ENCODE data around the gene BACH1.

BACH1 gene

GRCh38 chr21:29316029-29316742 lies 17.5 kb downstream of the BACH1 start:
- DNase-seq: no peak

GRCh38 chr21:29316806-29317205 lies 18.1 kb downstream of the BACH1 start:
- no peak for DNase-seq

- DNase-seq: no peak
These were observed 19.6 kb downstream of the BACH1 start for GRCh38 chr21:29318354-29318753.

- no peak for DNase-seq
These were observed 21.3 kb downstream of the BACH1 start for GRCh38 chr21:29320031-29320430.

GRCh38 chr21:29321217-29321616 lies 22.5 kb downstream of the BACH1 start:
- DNase-seq: no peak

GRCh38 chr21:29321932-29322928 lies 23.5 kb downstream of the BACH1 start:
- no peak for DNase-seq

- DNase-seq: no peak
These were observed 24.5 kb downstream of the BACH1 start for GRCh38 chr21:29323189-29323588.

GRCh38 chr21:29326914-29327554 lies 28.3 kb downstream of the BACH1 start:
- DNase-seq: no peak

GRCh38 chr21:29329406-29329805 lies 30.7 kb downstream of the BACH1 start:
- DNase-seq: no peak

- DNase-seq: no peak
These were observed 32.1 kb downstream of the BACH1 start for GRCh38 chr21:29330797-29331196.

- DNase-seq: no peak
These were observed 34.0 kb downstream of the BACH1 start for GRCh38 chr21:29332461-29333362.

GRCh38 chr21:29333406-29333805 lies 34.7 kb downstream of the BACH1 start:
- no peak for DNase-seq

GRCh38 chr21:29334717-29335428 lies 36.2 kb downstream of the BACH1 start:
- no peak for DNase-seq

GRCh38 chr21:29335720-29336119 lies 37.0 kb downstream of the BACH1 start:
- no peak for DNase-seq

- DNase-seq: no peak
These were observed 39.5 kb downstream of the BACH1 start for GRCh38 chr21:29338256-29338655.

GRCh38 chr21:29340228-29340627 lies 41.5 kb downstream of the BACH1 start:
- DNase-seq: no peak

- no peak for DNase-seq
These were observed 43.7 kb downstream of the BACH1 start for GRCh38 chr21:29342363-29342957.

- no peak for DNase-seq
These were observed 44.8 kb downstream of the BACH1 start for GRCh38 chr21:29343519-29343918.

GRCh38 chr21:29346281-29346680 lies 47.6 kb downstream of the BACH1 start:
- DNase-seq: no peak

GRCh38 chr21:29346771-29347170 lies 48.0 kb downstream of the BACH1 start:
- DNase-seq: no peak

- DNase-seq: no peak
These were observed 48.6 kb downstream of the BACH1 start for GRCh38 chr21:29347274-29347681.

Data from activated CD4-positive, alpha-beta T cell treated with anti-CD3 and anti-CD28 coated beads for 1 hour (primary cell).